ENCODE measurements around the gene MAGED1.

The MAGED1 gene

GRCh38 chrX:51892921-51893745 lies at the start of gene MAGED1:
Gene MAGED1, plus strand, starts transcription at chrX:51893623. Its CDS starts 682 bp downstream, at chrX:51894305.
- no peaks in the 10 kb centered on the region for H3K79me2 ChIP-seq (ENCODE audit: low read length)
- peak within 1 kb of the TSS; percentile 50; the same call in 1 of the 2 replicates for H3K9ac ChIP-seq (ENCODE audit: low read length)
- H3K9me2 ChIP-seq (replicated peaks; ENCODE audit: insufficient read depth, low read length), result no peaks in the 10 kb centered on the region
- no peaks in the 10 kb centered on the region for H3F3A ChIP-seq (ENCODE audit: insufficient read depth, low read length)
- H3K9me3 ChIP-seq (replicated peaks; ENCODE audit: insufficient read depth, low read length), result no peaks in the 10 kb centered on the region
- H3K4me2 ChIP-seq (ENCODE audit: low read depth, low read length), result peak within 1 kb of the TSS; percentile 62
- TF ChIP-seq EZH2 (optimal IDR thresholded peaks at IDR 0.05; ENCODE audit: low read depth, low read length) (no peak), EZH2phosphoT487 (IDR thresholded peaks at IDR 0.05; ENCODE audit: low read length) (no peak), CTCF (IDR thresholded peaks at IDR 0.05; ENCODE audit: low read length) (no peak)
- H3K36me3 ChIP-seq (replicated peaks; ENCODE audit: insufficient read depth, low read length), result no peaks in the 10 kb centered on the region
- no peak within 1 kb of the TSS for H3K27ac ChIP-seq (ENCODE audit: low read length)
- H2AFZ ChIP-seq (ENCODE audit: low read length), result peak within 1 kb of the TSS; percentile 67
- H3K4me3 ChIP-seq (ENCODE audit: low read length), result peak within 1 kb of the TSS; percentile 72
- DNase-seq, result peak; percentile 74
- no peaks in the 10 kb centered on the region for H3K4me1 ChIP-seq (ENCODE audit: low read length)
- H3K27me3 ChIP-seq (replicated peaks; ENCODE audit: insufficient read depth, low read length), result no peaks in the 10 kb centered on the region
- no peaks in the 10 kb centered on the region for H4K20me1 ChIP-seq (ENCODE audit: insufficient read depth, low read length)

GRCh38 chrX:51847463-51847862 lies 46.0 kb upstream of the MAGED1 start:
- DNase-seq, result no peak
- no peak overlapping the region for H3K4me3 ChIP-seq (ENCODE audit: low read length)
- no peak overlapping the region for H3K27ac ChIP-seq (ENCODE audit: low read length)
- peaks cover 11% of the 10 kb centered on the region; the same call in 1 of the 2 replicates for H3F3A ChIP-seq (ENCODE audit: insufficient read depth, low read length)
- H3K9me3 ChIP-seq (replicated peaks; ENCODE audit: insufficient read depth, low read length), result no peaks in the 10 kb centered on the region
- H4K20me1 ChIP-seq (ENCODE audit: insufficient read depth, low read length), result no peaks in the 10 kb centered on the region
- no peak overlapping the region for H2AFZ ChIP-seq (ENCODE audit: low read length)
- H3K4me1 ChIP-seq (ENCODE audit: low read length), result peaks cover 15% of the 10 kb centered on the region
- no peaks in the 10 kb centered on the region for H3K27me3 ChIP-seq (replicated peaks; ENCODE audit: insufficient read depth, low read length)
- H3K4me2 ChIP-seq (ENCODE audit: low read depth, low read length), result no peak overlapping the region
- TF ChIP-seq EZH2phosphoT487 (IDR thresholded peaks at IDR 0.05; ENCODE audit: low read length), result no peak
- no peak for TF ChIP-seq EZH2 (optimal IDR thresholded peaks at IDR 0.05; ENCODE audit: low read depth, low read length)
- no peak for TF ChIP-seq CTCF (IDR thresholded peaks at IDR 0.05; ENCODE audit: low read length)
- H3K9ac ChIP-seq (ENCODE audit: low read length), result no peak overlapping the region
- H3K9me2 ChIP-seq (replicated peaks; ENCODE audit: insufficient read depth, low read length), result no peaks in the 10 kb centered on the region
- H3K79me2 ChIP-seq (ENCODE audit: low read length), result no peaks in the 10 kb centered on the region; the same call in 1 of the 2 replicates
- no peaks in the 10 kb centered on the region for H3K36me3 ChIP-seq (replicated peaks; ENCODE audit: insufficient read depth, low read length)

GRCh38 chrX:51851507-51852085 lies 41.8 kb upstream of the MAGED1 start:
- Histone ChIP-seq H3K4me1 (ENCODE audit: low read length) (peaks cover 15% of the 10 kb centered on the region), H3K4me2 (ENCODE audit: low read depth, low read length) (peak overlapping the region; percentile 47), H3K9me2 (replicated peaks; ENCODE audit: insufficient read depth, low read length) (no peaks in the 10 kb centered on the region), H2AFZ (ENCODE audit: low read length) (0 out of 2 replicates have a peak overlapping the region, but pooled peaks have one; percentile 51), H3F3A (ENCODE audit: insufficient read depth, low read length) (peaks cover 11% of the 10 kb centered on the region; the same call in 1 of the 2 replicates), H4K20me1 (ENCODE audit: insufficient read depth, low read length) (no peaks in the 10 kb centered on the region), H3K27ac (ENCODE audit: low read length) (peak overlapping the region; percentile 46; the same call in 1 of the 2 replicates), H3K9ac (ENCODE audit: low read length) (no peak overlapping the region), H3K36me3 (replicated peaks; ENCODE audit: insufficient read depth, low read length) (no peaks in the 10 kb centered on the region), H3K27me3 (replicated peaks; ENCODE audit: insufficient read depth, low read length) (no peaks in the 10 kb centered on the region), H3K4me3 (ENCODE audit: low read length) (no peak overlapping the region), H3K9me3 (replicated peaks; ENCODE audit: insufficient read depth, low read length) (no peaks in the 10 kb centered on the region), H3K79me2 (ENCODE audit: low read length) (no peaks in the 10 kb centered on the region)
- TF ChIP-seq EZH2 (optimal IDR thresholded peaks at IDR 0.05; ENCODE audit: low read depth, low read length), result no peak
- no peak for TF ChIP-seq CTCF (IDR thresholded peaks at IDR 0.05; ENCODE audit: low read length)
- no peak for TF ChIP-seq EZH2phosphoT487 (IDR thresholded peaks at IDR 0.05; ENCODE audit: low read length)
- peak; percentile 44 for DNase-seq

Measured in MM.1S (cell line).